22Rv1 (cell line): ENCODE measurements around the gene RACK1.

ENCODE experiments used
- H3K27ac ChIP-seq: fragments of 450-650 bp; 2 replicates; pipeline ENCODE4 v1.5.1; 2017
- CTCF ChIP-seq: fragments of 450-650 bp; IDR thresholded peaks from 2 replicates; pipeline ENCODE4 v1.5.1; 2017; ENCODE audit warnings: mild to moderate bottlenecking
- ZFX ChIP-seq: fragments of 450-650 bp; IDR thresholded peaks from 2 replicates; pipeline ENCODE4 v1.6.1; 2017; ENCODE audit warnings: antibody characterized with exemption, borderline replicate concordance

The RACK1 gene

GRCh38 chr5:181241393-181241975 lies 2.2 kb downstream of the RACK1 start:
- peak overlapping the region; percentile 97 for H3K27ac ChIP-seq
- TF ChIP-seq CTCF (no peak), ZFX (no peak)

GRCh38 chr5:181239062-181239663 lies 4.5 kb downstream of the RACK1 start:
- TF ChIP-seq ZFX: no peak
- no peak for TF ChIP-seq CTCF
- H3K27ac ChIP-seq: peak overlapping the region; percentile 97

- peak overlapping the region; percentile 97; the same call in 1 of the 2 replicates for H3K27ac ChIP-seq
These were observed 5.8 kb downstream of the RACK1 start for GRCh38 chr5:181237729-181238385.

GRCh38 chr5:181236954-181237641 lies 6.6 kb downstream of the RACK1 start:
- peak overlapping the region; percentile 97 for H3K27ac ChIP-seq
- TF ChIP-seq ZFX (no peak), CTCF (no peak)

More at GRCh38 chr5:181237729-181238385, 5.8 kb downstream of the RACK1 start:
- TF ChIP-seq ZFX: no peak
- no peak for TF ChIP-seq CTCF

GRCh38 chr5:181236471-181236870 lies 7.2 kb downstream of the RACK1 start:
- no peak for TF ChIP-seq CTCF
- peak overlapping the region; percentile 97 for H3K27ac ChIP-seq

- peak overlapping the region; percentile 97 for H3K27ac ChIP-seq
- TF ChIP-seq ZFX (no peak), CTCF (no peak)
These were observed 7.9 kb downstream of the RACK1 start for GRCh38 chr5:181235689-181236366.
